GM12872 (cell line): Measurements from ENCODE around the gene FBN1.

Source experiments
- TF ChIP-seq, protein P1 (sequence below): IDR thresholded peaks from 3 replicates; pipeline ENCODE4 v1.5.1; 2011; ENCODE audit warnings: low read depth, mild to moderate bottlenecking, low read length, moderate library complexity; ENCODE audit not compliant: insufficient read depth

The FBN1 gene

DNA sequence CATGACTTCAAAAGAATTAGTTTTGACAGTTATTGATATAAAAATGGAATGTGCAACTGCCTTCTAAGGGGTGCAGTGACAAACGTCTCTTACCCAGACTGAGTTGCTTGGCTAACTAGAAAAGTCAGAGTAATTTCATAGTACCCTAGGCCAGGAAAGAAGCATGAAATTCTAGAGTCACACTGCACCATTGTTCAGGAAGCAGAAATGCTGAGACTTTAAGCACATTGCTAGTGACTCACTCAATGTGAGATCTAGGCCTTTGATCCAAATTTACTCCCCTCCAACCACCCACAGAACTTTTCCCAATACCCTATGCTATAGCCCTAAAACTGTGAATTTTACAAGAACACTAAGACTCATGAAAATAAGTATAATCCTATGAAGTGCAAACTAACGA lies 203.5 kb downstream of the FBN1 start:
- TF ChIP-seq, protein P1, sequence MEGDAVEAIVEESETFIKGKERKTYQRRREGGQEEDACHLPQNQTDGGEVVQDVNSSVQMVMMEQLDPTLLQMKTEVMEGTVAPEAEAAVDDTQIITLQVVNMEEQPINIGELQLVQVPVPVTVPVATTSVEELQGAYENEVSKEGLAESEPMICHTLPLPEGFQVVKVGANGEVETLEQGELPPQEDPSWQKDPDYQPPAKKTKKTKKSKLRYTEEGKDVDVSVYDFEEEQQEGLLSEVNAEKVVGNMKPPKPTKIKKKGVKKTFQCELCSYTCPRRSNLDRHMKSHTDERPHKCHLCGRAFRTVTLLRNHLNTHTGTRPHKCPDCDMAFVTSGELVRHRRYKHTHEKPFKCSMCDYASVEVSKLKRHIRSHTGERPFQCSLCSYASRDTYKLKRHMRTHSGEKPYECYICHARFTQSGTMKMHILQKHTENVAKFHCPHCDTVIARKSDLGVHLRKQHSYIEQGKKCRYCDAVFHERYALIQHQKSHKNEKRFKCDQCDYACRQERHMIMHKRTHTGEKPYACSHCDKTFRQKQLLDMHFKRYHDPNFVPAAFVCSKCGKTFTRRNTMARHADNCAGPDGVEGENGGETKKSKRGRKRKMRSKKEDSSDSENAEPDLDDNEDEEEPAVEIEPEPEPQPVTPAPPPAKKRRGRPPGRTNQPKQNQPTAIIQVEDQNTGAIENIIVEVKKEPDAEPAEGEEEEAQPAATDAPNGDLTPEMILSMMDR = no peak

DNA sequence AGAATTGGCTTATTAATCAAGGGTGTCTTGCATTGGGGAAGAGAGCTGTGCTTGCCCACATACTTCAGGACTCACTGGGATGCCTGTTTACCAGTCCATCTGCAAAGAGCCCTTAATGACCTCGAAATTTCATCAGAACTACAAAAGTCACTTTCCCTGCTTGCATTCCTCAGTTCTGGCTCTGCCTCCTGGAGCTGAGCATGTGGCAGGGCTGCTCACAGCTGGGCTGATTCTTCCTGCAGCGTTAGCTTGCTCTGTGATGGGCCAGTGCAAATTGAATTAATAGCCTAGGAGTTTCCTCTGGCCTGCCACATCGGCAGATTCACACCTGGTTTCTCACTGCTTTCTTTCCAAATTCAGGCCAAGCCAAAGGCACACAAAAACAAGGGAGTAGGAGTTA lies 205.4 kb downstream of the FBN1 start:
- TF ChIP-seq, protein P1 = no peak

DNA sequence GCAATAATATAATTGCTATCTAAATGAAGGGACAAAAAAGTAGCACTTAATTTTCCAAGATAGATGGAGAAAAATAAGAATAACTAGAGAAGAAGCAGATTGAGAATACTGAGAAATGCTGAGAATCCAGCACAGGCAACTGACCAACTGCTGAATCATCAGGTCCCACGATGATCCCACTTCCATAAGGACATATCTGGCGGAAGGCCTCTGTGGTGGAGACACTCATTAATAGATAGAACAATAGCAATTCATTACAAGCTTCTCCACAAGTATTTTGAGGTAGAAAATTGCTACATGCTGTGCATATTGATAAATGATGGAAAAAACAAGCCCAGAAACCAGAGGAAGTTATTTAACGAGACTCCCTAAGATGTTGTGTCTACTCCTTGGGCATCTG lies 208.3 kb downstream of the FBN1 start:
- TF ChIP-seq, protein P1 = no peak

DNA sequence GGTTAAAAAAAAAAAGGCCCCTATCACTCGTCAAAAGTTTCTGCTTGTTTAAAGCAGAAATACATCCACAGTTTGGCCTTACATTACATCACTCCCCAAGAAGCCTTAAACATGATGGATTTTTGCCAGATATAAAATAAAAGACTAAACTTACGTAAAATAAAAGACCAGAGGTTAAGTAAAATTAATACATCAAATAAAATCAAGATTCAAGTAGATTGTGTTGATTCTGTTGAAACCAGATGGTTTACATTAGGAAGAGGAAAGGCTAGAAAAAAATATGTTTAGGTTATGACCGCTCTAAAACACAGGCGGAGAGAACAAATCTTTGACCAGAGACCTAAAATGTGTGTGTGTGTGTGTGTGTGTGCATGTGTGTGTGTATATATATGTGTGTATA lies 210.2 kb downstream of the FBN1 start:
- TF ChIP-seq, protein P1 = no peak

DNA sequence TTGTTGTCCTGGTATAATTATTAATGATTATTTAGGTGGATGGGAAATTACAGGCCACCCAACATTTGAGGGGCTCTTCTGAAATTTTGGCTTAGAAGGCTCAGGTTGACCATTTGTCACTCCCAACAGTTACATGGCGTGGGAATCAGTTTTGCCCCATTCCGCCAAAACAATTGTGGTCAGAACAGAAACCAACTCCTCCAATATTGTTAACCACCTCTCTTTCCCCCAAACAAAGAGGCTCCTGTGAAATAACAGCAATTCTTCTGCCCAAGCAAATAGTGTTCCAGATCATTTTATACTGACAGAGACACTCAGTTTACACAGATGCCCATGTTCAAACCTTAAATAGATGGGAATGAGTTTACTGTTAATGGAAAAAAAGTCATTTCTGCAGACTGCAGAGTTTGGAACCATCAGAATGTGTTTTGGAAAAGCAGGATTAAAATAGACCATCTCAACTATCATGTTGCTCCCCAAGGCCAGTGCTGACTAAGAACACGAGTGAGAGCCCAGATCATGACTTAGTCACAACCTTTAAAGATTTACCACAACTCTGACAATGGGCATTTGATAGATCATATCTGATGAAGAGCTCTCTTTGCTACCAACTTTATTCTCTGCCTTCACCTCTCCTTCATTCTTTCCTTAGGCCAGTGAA lies 212.2 kb downstream of the FBN1 start:
- TF ChIP-seq, protein P1 = no peak

DNA sequence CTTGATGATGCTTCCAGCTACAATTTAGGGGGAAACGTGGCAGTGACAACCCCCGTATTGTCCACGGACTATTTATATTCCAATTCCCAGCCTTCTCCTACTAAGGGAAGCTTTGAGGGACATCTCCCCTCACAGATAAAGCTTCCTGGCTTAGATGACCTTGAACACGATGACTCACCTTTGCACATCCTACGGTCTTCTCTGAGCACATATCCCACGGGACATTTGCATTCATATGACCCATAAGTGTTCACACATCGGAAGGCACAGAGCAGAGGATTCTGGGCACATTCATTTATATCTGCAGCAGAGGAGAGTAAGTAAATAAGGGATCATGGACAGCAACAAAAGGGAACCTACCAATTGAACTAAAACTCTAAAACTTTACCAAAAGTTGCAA lies 212.8 kb downstream of the FBN1 start:
- TF ChIP-seq, protein P1 = no peak

DNA sequence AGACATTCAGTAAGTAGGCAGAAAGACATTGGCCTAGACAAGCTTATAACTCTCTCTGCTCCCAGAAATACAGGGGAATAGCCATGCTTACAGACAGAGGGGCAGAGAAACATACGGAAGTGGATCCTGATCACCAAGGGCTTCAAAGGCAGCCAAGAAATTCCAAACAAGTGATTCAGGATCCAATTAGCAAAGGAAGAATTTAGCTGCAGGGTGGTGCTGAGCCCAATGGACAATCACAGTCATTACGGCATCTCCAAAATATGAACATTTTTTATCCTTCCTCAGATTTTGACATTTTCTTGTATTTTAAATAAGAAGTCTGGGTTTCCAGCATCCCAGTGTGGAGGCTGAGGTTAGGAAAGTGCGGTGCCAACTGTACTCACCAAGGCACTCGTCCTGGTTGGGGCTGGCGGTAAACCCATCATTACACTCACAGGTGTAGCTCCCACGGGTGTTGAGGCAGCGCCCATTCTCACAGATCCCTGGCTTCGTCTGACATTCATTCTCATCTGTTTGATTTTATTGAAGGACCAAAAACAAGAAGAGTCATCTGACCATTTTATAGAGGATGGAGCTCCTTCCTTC lies 217.5 kb downstream of the FBN1 start:
- TF ChIP-seq, protein P1 = no peak
